ENCODE results near the gene PPP1R1A.

PPP1R1A gene

DNA sequence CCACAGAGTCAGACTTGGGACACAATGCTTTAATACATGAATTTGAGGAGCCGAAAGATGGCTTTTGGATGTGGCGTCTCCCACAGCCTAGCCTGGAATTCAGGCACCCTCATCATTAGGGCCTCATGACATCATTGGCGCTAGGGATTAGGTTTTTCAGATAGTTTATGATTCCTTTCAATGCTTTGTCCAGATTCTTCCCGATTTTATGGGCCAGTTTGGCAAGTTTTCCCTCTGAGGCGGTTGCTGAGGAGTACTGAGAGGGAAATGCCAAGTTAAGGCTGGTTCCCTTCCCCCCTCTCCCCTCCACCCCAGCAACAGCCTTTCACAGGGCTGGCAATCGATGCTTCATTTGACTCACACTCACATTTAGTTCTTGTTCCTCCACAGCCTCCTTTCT, 19.7 kb upstream of the PPP1R1A start:
- H3K9me3 ChIP-seq (ENCODE audit: severe bottlenecking) = no peaks in the 10 kb centered on the region
- no peak for DNase-seq
- no peaks in the 10 kb centered on the region for H3K36me3 ChIP-seq
- TF ChIP-seq, protein P1, sequence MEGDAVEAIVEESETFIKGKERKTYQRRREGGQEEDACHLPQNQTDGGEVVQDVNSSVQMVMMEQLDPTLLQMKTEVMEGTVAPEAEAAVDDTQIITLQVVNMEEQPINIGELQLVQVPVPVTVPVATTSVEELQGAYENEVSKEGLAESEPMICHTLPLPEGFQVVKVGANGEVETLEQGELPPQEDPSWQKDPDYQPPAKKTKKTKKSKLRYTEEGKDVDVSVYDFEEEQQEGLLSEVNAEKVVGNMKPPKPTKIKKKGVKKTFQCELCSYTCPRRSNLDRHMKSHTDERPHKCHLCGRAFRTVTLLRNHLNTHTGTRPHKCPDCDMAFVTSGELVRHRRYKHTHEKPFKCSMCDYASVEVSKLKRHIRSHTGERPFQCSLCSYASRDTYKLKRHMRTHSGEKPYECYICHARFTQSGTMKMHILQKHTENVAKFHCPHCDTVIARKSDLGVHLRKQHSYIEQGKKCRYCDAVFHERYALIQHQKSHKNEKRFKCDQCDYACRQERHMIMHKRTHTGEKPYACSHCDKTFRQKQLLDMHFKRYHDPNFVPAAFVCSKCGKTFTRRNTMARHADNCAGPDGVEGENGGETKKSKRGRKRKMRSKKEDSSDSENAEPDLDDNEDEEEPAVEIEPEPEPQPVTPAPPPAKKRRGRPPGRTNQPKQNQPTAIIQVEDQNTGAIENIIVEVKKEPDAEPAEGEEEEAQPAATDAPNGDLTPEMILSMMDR (IDR thresholded peaks at IDR 0.05; ENCODE audit: low read depth, low read length) = no peak
- H3K27ac ChIP-seq = no peak overlapping the region
- peaks cover 64% of the 10 kb centered on the region for H3K27me3 ChIP-seq (ENCODE audit: insufficient read depth, low read depth, severe bottlenecking)
- no peak overlapping the region for H3K4me3 ChIP-seq (ENCODE audit: low read depth, low read length)

DNA sequence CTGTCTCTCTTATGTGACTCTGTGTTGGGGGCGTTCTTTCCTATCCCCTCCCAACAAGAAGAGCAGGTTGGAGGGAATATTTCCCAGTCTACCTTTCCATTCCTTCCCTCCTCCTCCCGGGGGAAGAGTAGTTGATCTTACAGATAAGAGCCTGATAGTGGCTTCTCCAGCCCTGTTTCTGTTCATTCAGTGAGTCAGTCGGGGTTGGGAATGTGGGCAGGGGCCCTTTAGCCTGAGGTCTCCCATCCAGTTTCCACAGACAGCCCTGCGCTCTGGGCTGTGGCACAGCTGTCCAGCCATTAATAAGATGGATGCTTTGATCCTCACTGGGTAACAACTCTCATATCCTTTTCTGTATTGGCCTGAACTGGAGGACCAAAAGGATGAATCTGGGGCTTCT, 18.1 kb upstream of the PPP1R1A start:
- TF ChIP-seq, protein P1 (IDR thresholded peaks at IDR 0.05; ENCODE audit: low read depth, low read length) = no peak
- peaks cover 48% of the 10 kb centered on the region for H3K27me3 ChIP-seq (ENCODE audit: insufficient read depth, low read depth, severe bottlenecking)
- no peak overlapping the region for H3K27ac ChIP-seq
- H3K4me3 ChIP-seq (ENCODE audit: low read depth, low read length) = no peak overlapping the region
- H3K36me3 ChIP-seq = no peaks in the 10 kb centered on the region
- no peak for DNase-seq
- no peaks in the 10 kb centered on the region for H3K9me3 ChIP-seq (ENCODE audit: severe bottlenecking)

DNA sequence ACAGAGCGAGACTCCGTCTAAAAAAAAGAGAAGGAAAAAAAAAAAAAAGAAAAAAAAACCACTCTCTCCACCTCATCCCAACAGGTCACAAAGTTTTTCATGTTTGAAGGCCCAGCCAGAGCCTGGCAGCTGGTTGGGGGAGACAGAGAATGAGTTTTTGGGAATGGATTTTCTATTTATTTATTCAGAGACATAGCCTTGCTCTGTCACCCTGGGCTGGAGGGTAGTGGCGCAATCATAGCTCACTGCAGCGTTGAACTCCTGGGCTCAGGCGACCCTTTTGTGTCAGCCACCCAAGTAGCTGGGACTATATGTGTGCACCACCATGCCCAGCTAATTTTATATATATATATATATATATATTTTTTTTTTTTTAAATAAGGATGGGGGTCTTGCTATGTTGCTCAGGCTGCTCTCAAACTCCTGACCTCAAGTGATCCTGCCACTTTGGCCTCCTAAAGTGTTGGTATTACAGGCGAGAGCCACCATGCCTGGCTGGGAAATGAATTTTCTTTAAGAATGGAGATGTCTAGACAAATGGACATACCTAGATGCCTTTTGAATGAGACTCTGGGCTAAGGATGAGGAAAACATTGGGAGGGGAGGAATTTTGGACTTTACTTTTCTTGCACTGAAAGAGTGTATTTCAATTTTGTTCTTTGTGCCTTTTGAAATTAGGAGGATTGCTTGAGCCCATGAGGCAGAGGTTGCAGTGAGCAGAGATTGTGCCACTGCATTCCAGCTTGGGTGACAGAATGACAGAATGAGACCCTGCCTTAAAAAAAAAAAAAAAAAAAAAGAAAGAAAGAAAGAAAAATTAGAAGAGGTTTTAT, 16.9 kb upstream of the PPP1R1A start:
- TF ChIP-seq, protein P1 (IDR thresholded peaks at IDR 0.05; ENCODE audit: low read depth, low read length) = no peak
- no peak for DNase-seq
- no peaks in the 10 kb centered on the region for H3K36me3 ChIP-seq
- H3K27me3 ChIP-seq (ENCODE audit: insufficient read depth, low read depth, severe bottlenecking) = peaks cover 39% of the 10 kb centered on the region
- no peak overlapping the region for H3K27ac ChIP-seq
- H3K4me3 ChIP-seq (ENCODE audit: low read depth, low read length) = no peak overlapping the region
- no peaks in the 10 kb centered on the region for H3K9me3 ChIP-seq (ENCODE audit: severe bottlenecking)

DNA sequence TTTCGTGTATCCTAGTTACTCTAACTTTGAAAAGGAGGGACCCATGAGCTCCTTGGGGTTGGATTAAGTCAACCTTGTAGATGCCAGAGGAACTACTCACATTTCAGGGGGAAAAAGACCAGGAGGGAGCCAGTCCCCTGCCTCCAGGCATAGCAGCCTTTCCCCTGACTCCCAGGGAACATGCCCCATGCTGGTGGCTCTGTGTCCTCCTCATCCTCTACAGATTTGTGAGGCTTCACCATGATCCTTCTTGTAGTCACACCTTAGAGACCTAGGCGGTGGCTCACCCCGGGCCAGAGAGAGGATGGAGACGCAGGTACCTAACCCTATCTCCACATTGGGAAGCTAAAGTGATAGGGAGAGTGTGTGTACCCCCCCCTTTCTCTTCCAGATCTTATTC, 16.0 kb upstream of the PPP1R1A start:
- TF ChIP-seq, protein P1 (IDR thresholded peaks at IDR 0.05; ENCODE audit: low read depth, low read length) = no peak
- Histone ChIP-seq H3K27me3 (ENCODE audit: insufficient read depth, low read depth, severe bottlenecking) (peaks cover 37% of the 10 kb centered on the region), H3K36me3 (no peaks in the 10 kb centered on the region), H3K4me3 (ENCODE audit: low read depth, low read length) (no peak overlapping the region), H3K27ac (no peak overlapping the region), H3K9me3 (ENCODE audit: severe bottlenecking) (no peaks in the 10 kb centered on the region)
- DNase-seq = no peak

DNA sequence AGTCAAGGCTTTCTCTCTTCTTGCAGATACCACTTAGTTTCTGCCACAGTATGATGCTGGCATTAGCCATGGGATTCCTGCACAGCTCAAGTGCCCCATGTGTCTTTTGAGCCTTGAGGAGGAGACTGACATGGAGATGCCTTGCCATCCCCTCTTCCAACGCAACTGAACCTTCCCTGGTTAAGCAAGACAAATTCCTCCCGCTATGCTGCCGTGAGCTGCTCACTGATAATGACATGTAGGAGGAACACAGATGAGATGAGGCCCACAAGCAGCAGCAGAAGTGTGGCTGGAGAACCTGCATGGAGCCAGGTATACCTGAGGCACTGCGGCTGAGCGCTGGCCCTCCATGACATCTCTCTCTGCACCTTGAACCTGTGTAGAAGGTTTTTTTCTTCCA, 15.4 kb upstream of the PPP1R1A start:
- H3K9me3 ChIP-seq (ENCODE audit: severe bottlenecking) = no peaks in the 10 kb centered on the region
- peaks cover 36% of the 10 kb centered on the region for H3K27me3 ChIP-seq (ENCODE audit: insufficient read depth, low read depth, severe bottlenecking)
- TF ChIP-seq, protein P1 (IDR thresholded peaks at IDR 0.05; ENCODE audit: low read depth, low read length) = no peak
- H3K4me3 ChIP-seq (ENCODE audit: low read depth, low read length) = no peak overlapping the region
- H3K27ac ChIP-seq = no peak overlapping the region
- H3K36me3 ChIP-seq = no peaks in the 10 kb centered on the region
- no peak for DNase-seq

Data from WERI-Rb-1 (cell line).